A549 (cell line): Measurements from ENCODE around the gene FYB1. TPM values are rescaled to one million over a fixed set of nuclear protein-coding genes. Genes with fewer than 3 reads are reported as not detected.

ENCODE experiments used
- ATAC-seq, 2 experiments: fragments of 200-7000 bp in 1 of 2; fragments of >200 bp in 1 of 2; cut with Nextera tagmentation in 1 of 2; cut with Tn5 transposase in 1 of 2; 3 replicates each; pipeline versions ENCODE4 v1.8.0 to v1.9.1; 2018 to 2020; ENCODE audit warnings: mild to moderate bottlenecking in 1 of 2, moderate library complexity in 1 of 2
- CTCF ChIA-PET: fragments of 300-600 bp; sonication (Branson Sonifier 250); formaldehyde crosslinking; extraction: SDS; loops from one replicate; lab custom pipeline; 2021; ENCODE audit warnings: antibody characterized with exemption, inconsistent platforms; lab: Yijun Ruan, JAX
- POLR2A ChIA-PET: fragments of 350-600 bp; formaldehyde crosslinking; extraction: SDS; loops from one replicate; lab custom pipeline; 2021; ENCODE audit warnings: antibody characterized with exemption, inconsistent platforms; lab: Yijun Ruan, JAX
- DNase-seq, 2 experiments: peaks; one replicate each; pipeline versions ENCODE4 v3.0.0 to v3.0.0-alpha.2; 2011 to 2016; ENCODE audit warnings: low read depth in 1 of 2, low spot score in 1 of 2
- FAIRE-seq: peaks from 2 replicates; lab custom pipeline; 2011; peaks lifted over from hg19 to GRCh38; lab: Jason Lieb, UNC
- H3K27ac ChIP-seq, 2 experiments: fragments of >200 bp; sonication (Bioruptor Twin); formaldehyde crosslinking; 3 replicates each; pipeline ENCODE4 v1.5.1; 2016 to 2017
- H3K4me1 ChIP-seq: fragments of >200 bp; sonication (Bioruptor Twin); formaldehyde crosslinking; 3 replicates; pipeline ENCODE4 v1.6.1; 2016
- H3K4me2 ChIP-seq: fragments of >200 bp; sonication (Bioruptor Twin); formaldehyde crosslinking; 3 replicates; pipeline ENCODE4 v1.6.1; 2016
- H3K4me3 ChIP-seq: fragments of >200 bp; sonication (Bioruptor Twin); formaldehyde crosslinking; 3 replicates; pipeline ENCODE4 v1.5.1; 2016
- H3K9me3 ChIP-seq: fragments of >200 bp; sonication (Bioruptor Twin); formaldehyde crosslinking; 3 replicates; pipeline ENCODE4 v1.6.1; 2016
- BHLHE40 ChIP-seq: IDR thresholded peaks from 2 replicates; pipeline ENCODE4 v1.6.1; 2012; ENCODE audit warnings: low read depth, low read length, inconsistent platforms
- CHD2 ChIP-seq: fragments of 150-350 bp; IDR thresholded peaks from 2 replicates; pipeline ENCODE4 v1.6.1; 2014; ENCODE audit warnings: low read length; ENCODE audit not compliant: partially characterized antibody
- CHD4 ChIP-seq: fragments of 200-600 bp; sonication (generic); IDR thresholded peaks from 2 replicates; pipeline ENCODE4 v1.6.1; 2016; ENCODE audit warnings: antibody characterized with exemption, mild to moderate bottlenecking, borderline replicate concordance
- E2F6 ChIP-seq: IDR thresholded peaks from 2 replicates; pipeline ENCODE4 v1.6.1; 2012; ENCODE audit warnings: low read depth, borderline replicate concordance
- EHF ChIP-seq: fragments of 250-450 bp; sonication (Bioruptor Pico); IDR thresholded peaks from 2 replicates; pipeline ENCODE4 v1.5.0; 2020; ENCODE audit warnings: mild to moderate bottlenecking
- EHMT2 ChIP-seq: fragments of 200-600 bp; sonication (generic); IDR thresholded peaks from 2 replicates; pipeline ENCODE4 v1.6.1; 2016; ENCODE audit warnings: antibody characterized with exemption, low read depth, mild to moderate bottlenecking, moderate library complexity
- ELK1 ChIP-seq: fragments of 150-350 bp; IDR thresholded peaks from 2 replicates; pipeline ENCODE4 v1.6.1; 2014; ENCODE audit warnings: low read depth, mild to moderate bottlenecking, low read length
- FOSB ChIP-seq: fragments of 250-450 bp; sonication (Bioruptor Pico); IDR thresholded peaks from 2 replicates; pipeline ENCODE4 v1.5.0; 2020; ENCODE audit warnings: mild to moderate bottlenecking, moderate library complexity
- FOXS1 ChIP-seq: fragments of 250-450 bp; sonication (Bioruptor Pico); IDR thresholded peaks from 2 replicates; pipeline ENCODE4 v1.5.0; 2020; ENCODE audit warnings: mild to moderate bottlenecking, moderate library complexity
- GATA3 ChIP-seq: IDR thresholded peaks from 2 replicates; pipeline ENCODE4 v1.6.1; 2012; ENCODE audit warnings: borderline replicate concordance
- HEYL ChIP-seq: fragments of 250-450 bp; sonication (Bioruptor Pico); IDR thresholded peaks from 2 replicates; pipeline ENCODE4 v1.8.0; 2021; ENCODE audit warnings: mild to moderate bottlenecking, moderate library complexity
- HOXA7 ChIP-seq: fragments of 250-450 bp; sonication (Bioruptor Pico); IDR thresholded peaks from 2 replicates; pipeline ENCODE4 v1.5.0; 2020; ENCODE audit warnings: mild to moderate bottlenecking, moderate library complexity
- HOXB13 ChIP-seq: fragments of 250-450 bp; sonication (Bioruptor Pico); IDR thresholded peaks from 2 replicates; pipeline ENCODE4 v1.5.0; 2020; ENCODE audit warnings: low read depth, mild to moderate bottlenecking, moderate library complexity
- JUN ChIP-seq, 2 experiments: fragments of >200 bp; sonication (Bioruptor Twin); formaldehyde crosslinking; IDR thresholded peaks; 2 replicates in 1 of 2; 3 replicates in 1 of 2; pipeline ENCODE4 v1.6.1; 2016 to 2017
- MAZ ChIP-seq: fragments of 150-350 bp; IDR thresholded peaks from 2 replicates; pipeline ENCODE4 v1.6.1; 2014; ENCODE audit warnings: antibody characterized with exemption, low read depth, low read length, borderline replicate concordance
- POLR2A ChIP-seq: IDR thresholded peaks from 2 replicates; pipeline ENCODE4 v1.6.1; 2012; ENCODE audit warnings: mild to moderate bottlenecking, low read length
- REST ChIP-seq: fragments of 200-600 bp; sonication (generic); IDR thresholded peaks from 2 replicates; pipeline ENCODE4 v1.6.1; 2016; ENCODE audit warnings: antibody characterized with exemption, mild to moderate bottlenecking, moderate library complexity
- RFX5 ChIP-seq: fragments of 450-650 bp; IDR thresholded peaks from 2 replicates; pipeline ENCODE4 v1.7.1; 2014; ENCODE audit warnings: antibody characterized with exemption, mild to moderate bottlenecking, moderate library complexity
- TFCP2L1 ChIP-seq: fragments of 250-450 bp; sonication (Bioruptor Pico); IDR thresholded peaks from 2 replicates; pipeline ENCODE4 v1.5.0; 2021; ENCODE audit warnings: mild to moderate bottlenecking
- ZC3H11A ChIP-seq: fragments of 450-650 bp; IDR thresholded peaks from 2 replicates; pipeline ENCODE4 v1.6.1; 2014; ENCODE audit warnings: antibody characterized with exemption, mild to moderate bottlenecking
- ZFP36 ChIP-seq: fragments of 450-650 bp; IDR thresholded peaks from 2 replicates; pipeline ENCODE4 v1.6.1; 2014; ENCODE audit warnings: borderline replicate concordance; ENCODE audit not compliant: partially characterized antibody
- ZNF302 ChIP-seq: fragments of 250-450 bp; sonication (Bioruptor Pico); IDR thresholded peaks from 2 replicates; pipeline ENCODE4 v1.9.0; 2021; ENCODE audit warnings: inconsistent platforms, mild to moderate bottlenecking, moderate library complexity
- WGBS: methylation state at CpG from one replicate; pipeline ENCODE4 v1.1.6; 2017; ENCODE audit errors: missing lambda C conversion rate; 5-methylcytosine and 5-hydroxymethylcytosine counted together
- polyA plus RNA-seq, 4 experiments: library from polyadenylated mRNA; depleted of rRNA in 3 of 4; stranded (reverse); fragments of >200 nt; fragmentation: RNase III in 1 of 4; extraction: RNeasy Plus Mini Kit Qiagen cat#74134 plus additional on column Dnase treatment in 1 of 4; gene quantifications; 2 replicates in 3 of 4; 3 replicates in 1 of 4; pipeline ENCODE4 v1.2.3, GENCODE V29; 2011 to 2017
- TF ChIP-seq, protein P1 (sequence below): fragments of >200 bp; sonication (Bioruptor Twin); formaldehyde crosslinking; IDR thresholded peaks from 2 replicates; pipeline ENCODE4 v1.6.1; 2016

The FYB1 gene
- polyA plus RNA-seq, 2 of the 4 experiments (the other 2 are of a cell fraction) = 7.4 to 34.6 TPM

GRCh38 chr5:39249069-39249468 is 29.7 kb upstream of the FYB1 start:
- 96% methylated on average over 1 of the region's 1 CpG for WGBS
- POLR2A ChIA-PET = no interaction called here

DNA sequence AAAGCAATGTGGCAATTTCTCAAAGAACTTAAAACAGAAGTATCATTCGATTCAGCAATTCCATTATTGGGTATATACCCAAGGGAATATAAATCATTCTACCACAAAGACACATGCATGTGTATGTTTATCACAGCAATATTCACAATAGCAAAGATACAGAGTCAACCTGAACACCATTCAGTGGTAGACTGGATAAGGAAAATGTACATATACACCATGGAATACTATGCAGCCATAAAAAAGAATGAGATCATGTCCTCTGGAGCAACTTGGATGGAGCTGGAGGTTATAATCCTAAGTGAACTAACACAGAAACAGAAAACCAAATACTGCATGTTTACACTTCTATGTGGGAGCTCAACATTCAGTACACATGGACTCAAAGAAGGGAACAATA is 21.4 kb upstream of the FYB1 start:
- DNase-seq = no peak
- Histone ChIP-seq H3K9me3 (0 out of 3 replicates have a peak, but pooled peaks cover 6% of the 10 kb centered on the region), H3K4me2 (no peak overlapping the region), H3K4me1 (no peaks in the 10 kb centered on the region), H3K27ac (no peak overlapping the region), H3K4me3 (no peak overlapping the region)
- ATAC-seq = no peak
- FAIRE-seq = no peak
- WGBS = 36% methylated on average over 1 of the region's 1 CpG
- POLR2A ChIA-PET = no interaction called here
- CTCF ChIA-PET = interaction anchor here (1.4 kb wide), 1 partner anchor 23 kb away, joined by 11 read pairs; no protein-coding TSS in a partner anchor
- TF ChIP-seq HOXA7 (CRISPR knock-in tag) (no peak), E2F6 (no peak), TFCP2L1 (CRISPR knock-in tag) (no peak), EHF (CRISPR knock-in tag) (no peak), HOXB13 (CRISPR knock-in tag) (no peak), REST (no peak), ZNF302 (no peak), FOXS1 (CRISPR knock-in tag) (no peak), JUN (IDR thresholded peaks at IDR 0.05) (no peak), ZFP36 (no peak), FOSB (no peak), RFX5 (no peak), EHMT2 (no peak)

More at GRCh38 chr5:39249069-39249468, 29.7 kb upstream of the FYB1 start:
- DNase-seq (no peak), ATAC-seq (no peak), FAIRE-seq (no peak)
- Histone ChIP-seq H3K4me3 (no peak overlapping the region), H3K4me1 (peaks cover 10% of the 10 kb centered on the region; the same call in 2 of the 3 replicates), H3K4me2 (no peak overlapping the region), H3K27ac (no peak overlapping the region), H3K9me3 (no peaks in the 10 kb centered on the region)
- TF ChIP-seq MAZ (no peak), ELK1 (no peak), ZC3H11A (no peak), GATA3 (no peak), CHD2 (no peak), BHLHE40 (no peak), POLR2A (no peak), CHD4 (no peak), E2F6 (no peak), HEYL (CRISPR knock-in tag) (no peak), REST (no peak)
- TF ChIP-seq, protein P1, sequence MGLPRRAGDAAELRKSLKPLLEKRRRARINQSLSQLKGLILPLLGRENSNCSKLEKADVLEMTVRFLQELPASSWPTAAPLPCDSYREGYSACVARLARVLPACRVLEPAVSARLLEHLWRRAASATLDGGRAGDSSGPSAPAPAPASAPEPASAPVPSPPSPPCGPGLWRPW = no peak
- CTCF ChIA-PET = interaction anchor here (1.1 to 1.3 kb wide), 3 partner anchors 11 to 34 kb away, joined by 3 to 6 read pairs (median 4); no protein-coding TSS in a partner anchor
